SU-DHL-6 (cell line): ENCODE data around the gene BCKDK.

Source experiments
- EZH2phosphoT487 ChIP-seq: fragments of 200-600 bp; sonication (generic), shearing (Covaris generic); conservative IDR thresholded peaks from 2 replicates; pipeline ENCODE4 v1.6.1; 2018; ENCODE audit warnings: mild to moderate bottlenecking, antibody characterized with exemption, low read length, moderate library complexity, mixed read lengths
- TF ChIP-seq, protein P1 (sequence below): fragments of 200-600 bp; sonication (generic); IDR thresholded peaks from one replicate; pipeline ENCODE4 v1.5.1; 2017; ENCODE audit warnings: antibody characterized with exemption, mild to moderate bottlenecking, low read length, moderate library complexity; ENCODE audit not compliant: insufficient read depth, poor library complexity, severe bottlenecking

GRCh38 chr16:31083556-31083955 is 24.6 kb upstream of the BCKDK start:
- TF ChIP-seq, protein P1, sequence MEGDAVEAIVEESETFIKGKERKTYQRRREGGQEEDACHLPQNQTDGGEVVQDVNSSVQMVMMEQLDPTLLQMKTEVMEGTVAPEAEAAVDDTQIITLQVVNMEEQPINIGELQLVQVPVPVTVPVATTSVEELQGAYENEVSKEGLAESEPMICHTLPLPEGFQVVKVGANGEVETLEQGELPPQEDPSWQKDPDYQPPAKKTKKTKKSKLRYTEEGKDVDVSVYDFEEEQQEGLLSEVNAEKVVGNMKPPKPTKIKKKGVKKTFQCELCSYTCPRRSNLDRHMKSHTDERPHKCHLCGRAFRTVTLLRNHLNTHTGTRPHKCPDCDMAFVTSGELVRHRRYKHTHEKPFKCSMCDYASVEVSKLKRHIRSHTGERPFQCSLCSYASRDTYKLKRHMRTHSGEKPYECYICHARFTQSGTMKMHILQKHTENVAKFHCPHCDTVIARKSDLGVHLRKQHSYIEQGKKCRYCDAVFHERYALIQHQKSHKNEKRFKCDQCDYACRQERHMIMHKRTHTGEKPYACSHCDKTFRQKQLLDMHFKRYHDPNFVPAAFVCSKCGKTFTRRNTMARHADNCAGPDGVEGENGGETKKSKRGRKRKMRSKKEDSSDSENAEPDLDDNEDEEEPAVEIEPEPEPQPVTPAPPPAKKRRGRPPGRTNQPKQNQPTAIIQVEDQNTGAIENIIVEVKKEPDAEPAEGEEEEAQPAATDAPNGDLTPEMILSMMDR = no peak
- TF ChIP-seq EZH2phosphoT487 = no peak
